GM12878 (cell line): Measurements from ENCODE around the gene ZNF234. TPM values are rescaled to one million over a fixed set of nuclear protein-coding genes. Genes with fewer than 3 reads are reported as not detected.

Experiments used
- BACH1 ChIP-seq: fragments of 450-650 bp; IDR thresholded peaks from 2 replicates; pipeline ENCODE4 v1.6.1; 2017; ENCODE audit warnings: mild to moderate bottlenecking, borderline replicate concordance
- CUX1 ChIP-seq: IDR thresholded peaks from 2 replicates; pipeline ENCODE4 v1.6.1; 2012; ENCODE audit warnings: improper control_type of control experiment, low read depth, low read length; ENCODE audit not compliant: insufficient replicate concordance
- E4F1 ChIP-seq: fragments of 450-650 bp; IDR thresholded peaks from 2 replicates; pipeline ENCODE4 v1.6.1; 2018; ENCODE audit warnings: borderline replicate concordance, mild to moderate bottlenecking; ENCODE audit not compliant: partially characterized antibody
- EP300 ChIP-seq, 2 experiments: fragments of 150-350 bp in 1 of 2; IDR thresholded peaks; 2 replicates each; pipeline ENCODE4 v1.6.1; 2011 to 2012; ENCODE audit warnings: low read depth in 2 of 2, low read length in 2 of 2, borderline replicate concordance in 1 of 2, improper control_type of control experiment in 1 of 2, inconsistent platforms in 1 of 2; ENCODE audit not compliant: control insufficient read depth in 1 of 2
- ETV6 ChIP-seq, 2 experiments: fragments of 450-650 bp in 1 of 2; IDR thresholded peaks in 1 of 2; conservative IDR thresholded peaks in 1 of 2; 2 replicates each; pipeline ENCODE4 v1.6.1; 2014; ENCODE audit warnings: antibody characterized with exemption in 1 of 2, borderline replicate concordance in 1 of 2, low read depth in 1 of 2, mild to moderate bottlenecking in 1 of 2, moderate library complexity in 1 of 2
- HDAC2 ChIP-seq: fragments of 200-600 bp; sonication (generic); IDR thresholded peaks from 2 replicates; pipeline ENCODE4 v1.6.1; 2017
- MAX ChIP-seq: IDR thresholded peaks from 2 replicates; pipeline ENCODE4 v1.6.1; 2012; ENCODE audit warnings: low read depth, low read length, improper control_type of control experiment
- MEF2A ChIP-seq: IDR thresholded peaks from 2 replicates; pipeline ENCODE4 v1.6.1; 2011; ENCODE audit warnings: low read depth, mild to moderate bottlenecking, low read length, moderate library complexity; ENCODE audit not compliant: insufficient read depth
- MLLT1 ChIP-seq: fragments of 450-650 bp; IDR thresholded peaks from 2 replicates; pipeline ENCODE4 v1.6.1; 2016; ENCODE audit warnings: mild to moderate bottlenecking
- NKRF ChIP-seq: fragments of 450-650 bp; conservative IDR thresholded peaks from 2 replicates; pipeline ENCODE4 v1.6.1; 2017; ENCODE audit warnings: mild to moderate bottlenecking, moderate library complexity
- RBBP5 ChIP-seq: fragments of 200-600 bp; sonication (generic); conservative IDR thresholded peaks from 2 replicates; pipeline ENCODE4 v1.6.1; 2016
- RCOR1 ChIP-seq: conservative IDR thresholded peaks from 2 replicates; pipeline ENCODE4 v1.6.1; 2012; ENCODE audit warnings: low read depth, low read length, improper control_type of control experiment
- RUNX3 ChIP-seq: IDR thresholded peaks from 2 replicates; pipeline ENCODE4 v1.6.1; 2012; ENCODE audit warnings: low read length, inconsistent platforms
- SIN3A ChIP-seq: IDR thresholded peaks from 2 replicates; pipeline ENCODE4 v1.6.1; 2012; ENCODE audit warnings: low read depth, low read length, improper control_type of control experiment
- SMARCA5 ChIP-seq: fragments of 450-650 bp; IDR thresholded peaks from 2 replicates; pipeline ENCODE4 v1.6.1; 2017; ENCODE audit warnings: mild to moderate bottlenecking
- YY1 ChIP-seq: IDR thresholded peaks from 2 replicates; pipeline ENCODE4 v1.6.1; 2011; ENCODE audit warnings: low read depth, mild to moderate bottlenecking, low read length
- ZNF217 ChIP-seq: fragments of 450-650 bp; IDR thresholded peaks from 2 replicates; pipeline ENCODE4 v1.6.1; 2017; ENCODE audit warnings: antibody characterized with exemption, mild to moderate bottlenecking
- polyA plus RNA-seq, 11 experiments: library from polyadenylated mRNA; depleted of rRNA in 4 of 11; unstranded in 6 of 11; stranded (reverse) in 5 of 11; fragments of >200 nt; fragmentation: Nextera tagmentation in 4 of 11; fragmentation: Illumina TruSeq in 1 of 11; extraction: Ambion mirVana in 4 of 11; extraction: Trizol in 1 of 11; gene quantifications; 1 replicate in 1 of 11; 2 replicates in 10 of 11; pipeline versions ENCODE4 v1.2.1 to v1.2.3, GENCODE V29; 2011 to 2016; ENCODE audit warnings: inconsistent platforms in 2 of 11, missing spikeins in 2 of 11, low read depth in 1 of 11
- total RNA-seq, 4 experiments: library from RNA; depleted of rRNA in 3 of 4; stranded (reverse); fragments of >200 nt in 3 of 4; fragmentation: Illumina TruSeq in 1 of 4; extraction: Trizol in 1 of 4; gene quantifications; 2 replicates each; pipeline versions ENCODE4 v1.2.1 to v1.2.3, GENCODE V29; 2013 to 2021

ZNF234 gene
- total and polyA plus RNA-seq, 10 of the 15 experiments (the other 5 are each of a cell fraction or from before 2014, with no cell fraction given), result 2.7 to 10.5 (median 5.2) TPM

- TF ChIP-seq E4F1, result peak; percentile 89
- no peak for TF ChIP-seq NKRF
- TF ChIP-seq MAX, result no peak
- no peak for TF ChIP-seq CUX1
- TF ChIP-seq ETV6 (conservative IDR thresholded peaks at IDR 0.05 in 1 of 2, IDR thresholded peaks at IDR 0.05 in 1 of 2; ENCODE audit: borderline replicate concordance in 1 of 2, low read depth in 1 of 2), result peak in 1 of 2 experiments; percentile 17; a peak in 1 of 4 replicates
- TF ChIP-seq MLLT1, result 0 out of 2 replicates have a peak, but pooled peaks have one; percentile 46
- no peak for TF ChIP-seq EP300 (IDR thresholded peaks at IDR 0.05; ENCODE audit: borderline replicate concordance in 1 of 2, control insufficient read depth in 1 of 2, low read depth in 2 of 2, low read length in 2 of 2)
- TF ChIP-seq SMARCA5, result no peak
- no peak for TF ChIP-seq BACH1
- peak; percentile 63; the same call in 1 of the 2 replicates for TF ChIP-seq SIN3A
- no peak for TF ChIP-seq RBBP5
- TF ChIP-seq YY1, result peak; percentile 96
- TF ChIP-seq HDAC2, result no peak
- TF ChIP-seq ZNF217, result no peak
- peak; percentile 78 for TF ChIP-seq RUNX3
- no peak for TF ChIP-seq MEF2A
- TF ChIP-seq RCOR1, result no peak
Observed at GRCh38 chr19:44164673-44165512, 23.5 kb downstream of the ZNF234 start, which contains the start of gene ZNF226 (continued).
